DND-41 (cell line): ENCODE results near the gene RGS6.

Experiments
- CTCF ChIP-seq: IDR thresholded peaks from 2 replicates; pipeline ENCODE4 v1.5.1; 2012; ENCODE audit warnings: borderline replicate concordance, low read length, moderate library complexity, mild to moderate bottlenecking; ENCODE audit not compliant: poor library complexity, severe bottlenecking; ENCODE audit errors: extremely low read depth
- EZH2 ChIP-seq: IDR thresholded peaks from 3 replicates; pipeline ENCODE4 v1.6.1; 2012; ENCODE audit warnings: borderline replicate concordance, low read depth, mild to moderate bottlenecking, moderate library complexity, low read length, inconsistent platforms; ENCODE audit not compliant: severe bottlenecking

- no peak for TF ChIP-seq CTCF
- no peak for TF ChIP-seq EZH2
These were observed 41.7 kb upstream of the RGS6 start for GRCh38 chr14:71890541-71890940.
